WTC11 (cell line): ENCODE measurements around the gene SERF2. TPM values are rescaled to one million over a fixed set of nuclear protein-coding genes. Genes with fewer than 3 reads are reported as not detected.

Experiments used
- ATAC-seq: fragments of 200-7000 bp; cut with Tn5 transposase; 2 replicates; pipeline ENCODE4 v1.10.0; 2021; ENCODE audit warnings: mild to moderate bottlenecking, moderate library complexity
- CTCF ChIA-PET: fragments of 300-600 bp; sonication (Branson Sonifier 250); formaldehyde crosslinking; loops from one replicate; lab custom pipeline; 2021; ENCODE audit warnings: antibody characterized with exemption; lab: Charles Lee
- POLR2A ChIA-PET: fragments of 350-600 bp; sonication (Branson Sonifier 250); formaldehyde crosslinking; loops from one replicate; lab custom pipeline; 2021; ENCODE audit warnings: antibody characterized with exemption; lab: Charles Lee
- DNase-seq: peaks from one replicate; pipeline ENCODE4 v3.0.0; 2021; ENCODE audit warnings: low spot score
- H3K27ac Mint-ChIP-seq: 2 replicates; pipeline ENCODE4 v1.8.0; 2021; ENCODE audit warnings: mixed read lengths
- H3K27me3 Mint-ChIP-seq: 2 replicates; pipeline ENCODE4 v1.8.0; 2021; ENCODE audit warnings: low read depth, mild to moderate bottlenecking, moderate library complexity, mixed read lengths
- H3K36me3 Mint-ChIP-seq: 2 replicates; pipeline ENCODE4 v1.8.0; 2021; ENCODE audit warnings: mixed read lengths
- H3K4me1 Mint-ChIP-seq: 2 replicates; pipeline ENCODE4 v1.8.0; 2022; ENCODE audit warnings: mixed read lengths
- H3K4me3 Mint-ChIP-seq: 2 replicates; pipeline ENCODE4 v1.8.0; 2021; ENCODE audit warnings: mild to moderate bottlenecking, moderate library complexity, mixed read lengths
- H3K9me3 Mint-ChIP-seq: 2 replicates; pipeline ENCODE4 v1.8.0; 2021; ENCODE audit warnings: mixed read lengths
- FOXP1 ChIP-seq: sonication (generic); formaldehyde crosslinking; IDR thresholded peaks from 2 replicates; pipeline ENCODE4 v1.8.0; 2022; ENCODE audit warnings: missing genetic modification reagents, mild to moderate bottlenecking, moderate library complexity, borderline replicate concordance
- TEAD1 ChIP-seq: sonication (generic); formaldehyde crosslinking; IDR thresholded peaks from 2 replicates; pipeline ENCODE4 v1.8.0; 2022; ENCODE audit warnings: mild to moderate bottlenecking, missing genetic modification reagents
- TP53 ChIP-seq: sonication (generic); formaldehyde crosslinking; IDR thresholded peaks from 2 replicates; pipeline ENCODE4 v1.8.1; 2023; ENCODE audit warnings: mild to moderate bottlenecking, missing genetic modification reagents
- ZNF121 ChIP-seq: sonication (generic); formaldehyde crosslinking; IDR thresholded peaks from 2 replicates; pipeline ENCODE4 v1.8.0; 2023; ENCODE audit warnings: missing genetic modification reagents
- ZNF138 ChIP-seq: sonication (generic); formaldehyde crosslinking; conservative IDR thresholded peaks from 2 replicates; pipeline ENCODE4 v1.8.1; 2022; ENCODE audit warnings: mild to moderate bottlenecking, moderate library complexity, missing genetic modification reagents
- ZNF317 ChIP-seq: sonication (generic); formaldehyde crosslinking; IDR thresholded peaks from 2 replicates; pipeline ENCODE4 v1.8.1; 2023; ENCODE audit warnings: low read depth, mild to moderate bottlenecking, moderate library complexity, missing genetic modification reagents, borderline replicate concordance
- ZNF671 ChIP-seq: fragments of 250-450 bp; sonication (Bioruptor Pico); IDR thresholded peaks from 2 replicates; pipeline ENCODE4 v1.8.0; 2021; ENCODE audit warnings: mild to moderate bottlenecking
- total RNA-seq: library from RNA; stranded (reverse); gene quantifications from 3 replicates; pipeline ENCODE4 v1.2.3, GENCODE V29; 2021
- TF ChIP-seq, protein P1 (sequence below): sonication (generic); formaldehyde crosslinking; IDR thresholded peaks from 2 replicates; pipeline ENCODE4 v1.8.1; 2022; ENCODE audit warnings: mild to moderate bottlenecking, missing genetic modification reagents, moderate library complexity, borderline replicate concordance
- TF ChIP-seq, protein P2 (sequence below): fragments of 250-450 bp; sonication (Bioruptor Pico); IDR thresholded peaks from 2 replicates; pipeline ENCODE4 v1.8.0; 2021; ENCODE audit warnings: mild to moderate bottlenecking
- TF ChIP-seq, protein P3 (sequence below): fragments of 250-450 bp; sonication (Bioruptor Pico); conservative IDR thresholded peaks from 2 replicates; pipeline ENCODE4 v1.9.0; 2021; ENCODE audit warnings: mild to moderate bottlenecking
- TF ChIP-seq, protein P4 (sequence below): sonication (generic); formaldehyde crosslinking; IDR thresholded peaks from 2 replicates; pipeline ENCODE4 v1.8.1; 2023; ENCODE audit warnings: mild to moderate bottlenecking, missing genetic modification reagents
- TF ChIP-seq, protein P5 (sequence below): sonication (generic); formaldehyde crosslinking; IDR thresholded peaks from 2 replicates; pipeline ENCODE4 v1.8.1; 2023; ENCODE audit warnings: mild to moderate bottlenecking, missing genetic modification reagents, borderline replicate concordance

Gene SERF2
- total RNA-seq, 1 experiment from 2014 or later = 694 TPM

DNA sequence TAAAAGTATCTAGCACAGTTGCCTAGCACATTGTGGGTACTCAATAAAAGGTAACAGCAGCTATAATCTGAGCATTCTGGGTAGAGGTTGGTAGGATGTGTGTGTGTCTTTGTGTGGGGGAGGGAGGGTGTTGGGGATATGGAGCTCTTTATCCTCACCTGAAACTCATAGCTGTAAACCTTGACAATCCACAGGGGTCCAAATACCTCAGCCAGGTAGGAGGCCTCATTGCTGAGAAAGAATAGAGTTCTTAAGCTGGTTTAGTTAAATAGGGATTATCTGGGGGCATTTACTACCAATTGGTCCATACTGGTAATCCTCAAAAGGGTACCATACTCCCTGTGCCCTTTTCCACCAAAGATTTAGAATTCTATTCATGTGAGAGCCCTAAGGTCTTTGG, 3.9 kb downstream of the SERF2 start:
- no peak for DNase-seq
- Mint-ChIP-seq H3K4me1 (peaks cover 57% of the 10 kb centered on the region), H3K4me3 (no peak overlapping the region; the same call in none of the 2 replicates)
- TF ChIP-seq FOXP1 (CRISPR knock-in tag) = no peak
- TF ChIP-seq, all 79 proteins: peak for 0
- peaks cover 59% of the 10 kb centered on the region for H3K36me3 Mint-ChIP-seq
- no peak for ATAC-seq
- ChIA-PET CTCF (interaction anchor here (0.6 to 11.1 kb wide), 2 partner anchors 20 to 739 kb away, joined by 3 to 75 read pairs; partner anchors contain the start of gene ELL3), POLR2A (interaction anchor here (2.6 kb wide), 1 partner anchor 20 kb away, joined by 8 read pairs; the partner anchor contains the start of gene ELL3)
- no peaks in the 10 kb centered on the region for H3K27me3 Mint-ChIP-seq
- no peaks in the 10 kb centered on the region for H3K9me3 Mint-ChIP-seq
- peak overlapping the region; percentile 89 for H3K27ac Mint-ChIP-seq

DNA sequence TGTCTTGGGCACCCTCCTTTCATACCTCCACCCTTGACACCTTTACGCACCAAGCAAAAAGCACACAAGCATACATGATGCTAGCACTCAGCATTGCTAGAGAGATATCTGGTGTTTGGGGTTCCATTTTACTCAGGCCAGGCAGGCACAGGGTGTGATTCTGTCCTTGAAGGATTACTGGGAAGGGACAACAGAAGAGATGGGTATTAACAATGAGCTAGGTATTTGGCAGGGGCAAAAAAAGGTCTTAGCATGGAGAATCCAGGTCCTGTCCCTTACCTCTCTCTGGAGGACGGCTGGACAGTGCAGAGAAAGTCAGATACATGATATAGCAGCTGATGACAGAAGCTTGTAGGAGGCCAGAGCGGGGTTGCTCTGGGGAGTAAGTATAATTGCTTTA, 4.4 kb downstream of the SERF2 start:
- no peak for DNase-seq
- ATAC-seq = no peak
- Mint-ChIP-seq H3K4me3 (no peak overlapping the region), H3K27me3 (no peaks in the 10 kb centered on the region), H3K36me3 (peaks cover 63% of the 10 kb centered on the region), H3K9me3 (no peaks in the 10 kb centered on the region), H3K27ac (peak overlapping the region; percentile 18; the same call in 1 of the 2 replicates), H3K4me1 (peaks cover 61% of the 10 kb centered on the region)
- ChIA-PET CTCF (interaction anchor here (0.6 to 11.1 kb wide), 2 partner anchors 21 to 739 kb away, joined by 3 to 75 read pairs; partner anchors contain the start of gene ELL3), POLR2A (interaction anchor here (0.6 to 2.6 kb wide), 3 partner anchors 11 to 23 kb away, joined by 3 to 8 read pairs (median 3); partner anchors contain the start of gene ELL3)
- TF ChIP-seq, protein P1, sequence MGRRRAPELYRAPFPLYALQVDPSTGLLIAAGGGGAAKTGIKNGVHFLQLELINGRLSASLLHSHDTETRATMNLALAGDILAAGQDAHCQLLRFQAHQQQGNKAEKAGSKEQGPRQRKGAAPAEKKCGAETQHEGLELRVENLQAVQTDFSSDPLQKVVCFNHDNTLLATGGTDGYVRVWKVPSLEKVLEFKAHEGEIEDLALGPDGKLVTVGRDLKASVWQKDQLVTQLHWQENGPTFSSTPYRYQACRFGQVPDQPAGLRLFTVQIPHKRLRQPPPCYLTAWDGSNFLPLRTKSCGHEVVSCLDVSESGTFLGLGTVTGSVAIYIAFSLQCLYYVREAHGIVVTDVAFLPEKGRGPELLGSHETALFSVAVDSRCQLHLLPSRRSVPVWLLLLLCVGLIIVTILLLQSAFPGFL (CRISPR knock-in tag) = no peak
- no peak for TF ChIP-seq TEAD1 (CRISPR knock-in tag)
- TF ChIP-seq ZNF138 (CRISPR knock-in tag) = no peak
- TF ChIP-seq ZNF121 (CRISPR knock-in tag) = no peak
- TF ChIP-seq, protein P2, sequence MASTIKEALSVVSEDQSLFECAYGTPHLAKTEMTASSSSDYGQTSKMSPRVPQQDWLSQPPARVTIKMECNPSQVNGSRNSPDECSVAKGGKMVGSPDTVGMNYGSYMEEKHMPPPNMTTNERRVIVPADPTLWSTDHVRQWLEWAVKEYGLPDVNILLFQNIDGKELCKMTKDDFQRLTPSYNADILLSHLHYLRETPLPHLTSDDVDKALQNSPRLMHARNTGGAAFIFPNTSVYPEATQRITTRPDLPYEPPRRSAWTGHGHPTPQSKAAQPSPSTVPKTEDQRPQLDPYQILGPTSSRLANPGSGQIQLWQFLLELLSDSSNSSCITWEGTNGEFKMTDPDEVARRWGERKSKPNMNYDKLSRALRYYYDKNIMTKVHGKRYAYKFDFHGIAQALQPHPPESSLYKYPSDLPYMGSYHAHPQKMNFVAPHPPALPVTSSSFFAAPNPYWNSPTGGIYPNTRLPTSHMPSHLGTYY (CRISPR knock-in tag) = no peak
- TF ChIP-seq, protein P3, sequence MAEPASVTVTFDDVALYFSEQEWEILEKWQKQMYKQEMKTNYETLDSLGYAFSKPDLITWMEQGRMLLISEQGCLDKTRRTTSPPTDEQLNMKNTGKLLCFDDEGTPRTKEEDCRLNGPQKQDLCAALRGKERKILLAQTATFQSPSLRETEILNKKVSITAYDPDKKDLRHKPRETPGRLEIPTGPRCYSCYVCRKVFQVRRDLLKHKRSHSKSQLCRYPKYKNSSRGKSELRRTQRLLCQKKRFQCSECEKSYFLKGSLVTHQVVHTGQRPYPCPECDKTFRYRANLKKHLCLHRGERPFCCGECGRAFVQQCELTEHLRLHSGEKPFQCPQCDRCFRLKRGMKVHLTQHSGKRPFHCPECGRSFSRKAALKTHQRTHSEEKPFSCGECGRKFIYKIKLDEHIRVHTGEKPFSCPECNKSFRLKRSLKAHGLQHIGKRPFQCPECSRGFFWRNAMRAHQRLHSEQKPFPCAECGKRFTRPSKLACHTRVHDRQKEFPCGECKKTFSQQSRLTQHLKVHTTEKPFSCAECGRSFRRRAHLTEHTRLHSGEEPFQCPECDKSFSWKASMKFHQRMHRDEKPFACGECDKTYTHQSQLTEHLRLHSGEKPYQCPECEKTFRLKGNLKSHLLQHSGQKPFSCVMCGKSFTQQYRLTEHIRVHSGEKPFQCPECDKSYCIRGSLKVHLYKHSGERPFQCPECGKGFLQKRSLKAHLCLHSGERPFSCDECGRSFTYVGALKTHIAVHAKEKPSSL (CRISPR knock-in tag) = no peak
- no peak for TF ChIP-seq ZNF317 (CRISPR knock-in tag)
- no peak for TF ChIP-seq ZNF671
- TF ChIP-seq, protein P4, sequence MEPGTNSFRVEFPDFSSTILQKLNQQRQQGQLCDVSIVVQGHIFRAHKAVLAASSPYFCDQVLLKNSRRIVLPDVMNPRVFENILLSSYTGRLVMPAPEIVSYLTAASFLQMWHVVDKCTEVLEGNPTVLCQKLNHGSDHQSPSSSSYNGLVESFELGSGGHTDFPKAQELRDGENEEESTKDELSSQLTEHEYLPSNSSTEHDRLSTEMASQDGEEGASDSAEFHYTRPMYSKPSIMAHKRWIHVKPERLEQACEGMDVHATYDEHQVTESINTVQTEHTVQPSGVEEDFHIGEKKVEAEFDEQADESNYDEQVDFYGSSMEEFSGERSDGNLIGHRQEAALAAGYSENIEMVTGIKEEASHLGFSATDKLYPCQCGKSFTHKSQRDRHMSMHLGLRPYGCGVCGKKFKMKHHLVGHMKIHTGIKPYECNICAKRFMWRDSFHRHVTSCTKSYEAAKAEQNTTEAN (CRISPR knock-in tag) = no peak
- TF ChIP-seq, protein P5, sequence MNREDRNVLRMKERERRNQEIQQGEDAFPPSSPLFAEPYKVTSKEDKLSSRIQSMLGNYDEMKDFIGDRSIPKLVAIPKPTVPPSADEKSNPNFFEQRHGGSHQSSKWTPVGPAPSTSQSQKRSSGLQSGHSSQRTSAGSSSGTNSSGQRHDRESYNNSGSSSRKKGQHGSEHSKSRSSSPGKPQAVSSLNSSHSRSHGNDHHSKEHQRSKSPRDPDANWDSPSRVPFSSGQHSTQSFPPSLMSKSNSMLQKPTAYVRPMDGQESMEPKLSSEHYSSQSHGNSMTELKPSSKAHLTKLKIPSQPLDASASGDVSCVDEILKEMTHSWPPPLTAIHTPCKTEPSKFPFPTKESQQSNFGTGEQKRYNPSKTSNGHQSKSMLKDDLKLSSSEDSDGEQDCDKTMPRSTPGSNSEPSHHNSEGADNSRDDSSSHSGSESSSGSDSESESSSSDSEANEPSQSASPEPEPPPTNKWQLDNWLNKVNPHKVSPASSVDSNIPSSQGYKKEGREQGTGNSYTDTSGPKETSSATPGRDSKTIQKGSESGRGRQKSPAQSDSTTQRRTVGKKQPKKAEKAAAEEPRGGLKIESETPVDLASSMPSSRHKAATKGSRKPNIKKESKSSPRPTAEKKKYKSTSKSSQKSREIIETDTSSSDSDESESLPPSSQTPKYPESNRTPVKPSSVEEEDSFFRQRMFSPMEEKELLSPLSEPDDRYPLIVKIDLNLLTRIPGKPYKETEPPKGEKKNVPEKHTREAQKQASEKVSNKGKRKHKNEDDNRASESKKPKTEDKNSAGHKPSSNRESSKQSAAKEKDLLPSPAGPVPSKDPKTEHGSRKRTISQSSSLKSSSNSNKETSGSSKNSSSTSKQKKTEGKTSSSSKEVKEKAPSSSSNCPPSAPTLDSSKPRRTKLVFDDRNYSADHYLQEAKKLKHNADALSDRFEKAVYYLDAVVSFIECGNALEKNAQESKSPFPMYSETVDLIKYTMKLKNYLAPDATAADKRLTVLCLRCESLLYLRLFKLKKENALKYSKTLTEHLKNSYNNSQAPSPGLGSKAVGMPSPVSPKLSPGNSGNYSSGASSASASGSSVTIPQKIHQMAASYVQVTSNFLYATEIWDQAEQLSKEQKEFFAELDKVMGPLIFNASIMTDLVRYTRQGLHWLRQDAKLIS (CRISPR knock-in tag) = no peak
- no peak for TF ChIP-seq TP53 (CRISPR knock-in tag)
